ENCODE data around the gene SPINT1.

Gene SPINT1

DNA sequence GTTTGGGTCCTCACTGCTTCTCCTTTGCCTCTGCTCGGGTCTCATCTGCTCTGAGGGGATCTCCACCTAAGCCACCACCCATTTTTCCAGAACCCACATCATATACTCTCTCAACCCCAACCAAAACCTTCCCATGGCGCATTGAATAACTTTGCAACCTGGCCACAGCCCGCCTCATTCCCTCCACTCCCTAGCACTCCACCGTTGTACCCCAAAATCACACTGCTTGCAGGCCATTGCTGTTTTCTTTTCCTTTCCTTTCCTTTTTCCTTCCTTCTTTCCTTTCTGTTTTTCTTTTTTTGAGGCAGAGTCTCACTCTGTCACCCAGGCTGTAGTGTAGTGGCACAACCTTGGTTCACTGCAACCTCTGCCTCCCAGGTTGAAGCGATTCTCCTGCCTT, 47.3 kb downstream of the SPINT1 start:
- TF ChIP-seq ZNF70 (CRISPR knock-in tag; IDR thresholded peaks at IDR 0.05): no peak
- no peak for TF ChIP-seq TCF4 (CRISPR knock-in tag; IDR thresholded peaks at IDR 0.05; ENCODE audit: borderline replicate concordance)
- no peak for TF ChIP-seq ESRRG (CRISPR knock-in tag; IDR thresholded peaks at IDR 0.05)
- TF ChIP-seq PPARA (CRISPR knock-in tag; IDR thresholded peaks at IDR 0.05; ENCODE audit: borderline replicate concordance): no peak
- TF ChIP-seq, protein P1, sequence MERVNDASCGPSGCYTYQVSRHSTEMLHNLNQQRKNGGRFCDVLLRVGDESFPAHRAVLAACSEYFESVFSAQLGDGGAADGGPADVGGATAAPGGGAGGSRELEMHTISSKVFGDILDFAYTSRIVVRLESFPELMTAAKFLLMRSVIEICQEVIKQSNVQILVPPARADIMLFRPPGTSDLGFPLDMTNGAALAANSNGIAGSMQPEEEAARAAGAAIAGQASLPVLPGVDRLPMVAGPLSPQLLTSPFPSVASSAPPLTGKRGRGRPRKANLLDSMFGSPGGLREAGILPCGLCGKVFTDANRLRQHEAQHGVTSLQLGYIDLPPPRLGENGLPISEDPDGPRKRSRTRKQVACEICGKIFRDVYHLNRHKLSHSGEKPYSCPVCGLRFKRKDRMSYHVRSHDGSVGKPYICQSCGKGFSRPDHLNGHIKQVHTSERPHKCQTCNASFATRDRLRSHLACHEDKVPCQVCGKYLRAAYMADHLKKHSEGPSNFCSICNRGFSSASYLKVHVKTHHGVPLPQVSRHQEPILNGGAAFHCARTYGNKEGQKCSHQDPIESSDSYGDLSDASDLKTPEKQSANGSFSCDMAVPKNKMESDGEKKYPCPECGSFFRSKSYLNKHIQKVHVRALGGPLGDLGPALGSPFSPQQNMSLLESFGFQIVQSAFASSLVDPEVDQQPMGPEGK (CRISPR knock-in tag; IDR thresholded peaks at IDR 0.05; ENCODE audit: borderline replicate concordance): no peak
- TF ChIP-seq BACH2 (CRISPR knock-in tag; IDR thresholded peaks at IDR 0.05; ENCODE audit: borderline replicate concordance): no peak
- TF ChIP-seq, protein P2, sequence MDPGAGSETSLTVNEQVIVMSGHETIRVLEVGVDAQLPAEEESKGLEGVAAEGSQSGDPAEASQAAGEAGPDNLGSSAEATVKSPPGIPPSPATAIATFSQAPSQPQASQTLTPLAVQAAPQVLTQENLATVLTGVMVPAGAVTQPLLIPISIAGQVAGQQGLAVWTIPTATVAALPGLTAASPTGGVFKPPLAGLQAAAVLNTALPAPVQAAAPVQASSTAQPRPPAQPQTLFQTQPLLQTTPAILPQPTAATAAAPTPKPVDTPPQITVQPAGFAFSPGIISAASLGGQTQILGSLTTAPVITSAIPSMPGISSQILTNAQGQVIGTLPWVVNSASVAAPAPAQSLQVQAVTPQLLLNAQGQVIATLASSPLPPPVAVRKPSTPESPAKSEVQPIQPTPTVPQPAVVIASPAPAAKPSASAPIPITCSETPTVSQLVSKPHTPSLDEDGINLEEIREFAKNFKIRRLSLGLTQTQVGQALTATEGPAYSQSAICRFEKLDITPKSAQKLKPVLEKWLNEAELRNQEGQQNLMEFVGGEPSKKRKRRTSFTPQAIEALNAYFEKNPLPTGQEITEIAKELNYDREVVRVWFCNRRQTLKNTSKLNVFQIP (CRISPR knock-in tag; IDR thresholded peaks at IDR 0.05; ENCODE audit: borderline replicate concordance, low read depth): no peak
- no peak for TF ChIP-seq ZC3H10 (CRISPR knock-in tag; IDR thresholded peaks at IDR 0.05)
- TF ChIP-seq, protein P3, sequence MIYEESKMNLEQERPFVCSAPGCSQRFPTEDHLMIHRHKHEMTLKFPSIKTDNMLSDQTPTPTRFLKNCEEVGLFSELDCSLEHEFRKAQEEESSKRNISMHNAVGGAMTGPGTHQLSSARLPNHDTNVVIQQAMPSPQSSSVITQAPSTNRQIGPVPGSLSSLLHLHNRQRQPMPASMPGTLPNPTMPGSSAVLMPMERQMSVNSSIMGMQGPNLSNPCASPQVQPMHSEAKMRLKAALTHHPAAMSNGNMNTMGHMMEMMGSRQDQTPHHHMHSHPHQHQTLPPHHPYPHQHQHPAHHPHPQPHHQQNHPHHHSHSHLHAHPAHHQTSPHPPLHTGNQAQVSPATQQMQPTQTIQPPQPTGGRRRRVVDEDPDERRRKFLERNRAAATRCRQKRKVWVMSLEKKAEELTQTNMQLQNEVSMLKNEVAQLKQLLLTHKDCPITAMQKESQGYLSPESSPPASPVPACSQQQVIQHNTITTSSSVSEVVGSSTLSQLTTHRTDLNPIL (CRISPR knock-in tag; IDR thresholded peaks at IDR 0.05; ENCODE audit: low read depth): no peak
- TF ChIP-seq GLIS3 (CRISPR knock-in tag; IDR thresholded peaks at IDR 0.05): no peak
- TF ChIP-seq ZFP3 (CRISPR knock-in tag; IDR thresholded peaks at IDR 0.05): no peak
- no peak for TF ChIP-seq ZFP30 (CRISPR knock-in tag; IDR thresholded peaks at IDR 0.05)
- TF ChIP-seq OSR1 (CRISPR knock-in tag; IDR thresholded peaks at IDR 0.05): no peak
- ATAC-seq: no peak

DNA sequence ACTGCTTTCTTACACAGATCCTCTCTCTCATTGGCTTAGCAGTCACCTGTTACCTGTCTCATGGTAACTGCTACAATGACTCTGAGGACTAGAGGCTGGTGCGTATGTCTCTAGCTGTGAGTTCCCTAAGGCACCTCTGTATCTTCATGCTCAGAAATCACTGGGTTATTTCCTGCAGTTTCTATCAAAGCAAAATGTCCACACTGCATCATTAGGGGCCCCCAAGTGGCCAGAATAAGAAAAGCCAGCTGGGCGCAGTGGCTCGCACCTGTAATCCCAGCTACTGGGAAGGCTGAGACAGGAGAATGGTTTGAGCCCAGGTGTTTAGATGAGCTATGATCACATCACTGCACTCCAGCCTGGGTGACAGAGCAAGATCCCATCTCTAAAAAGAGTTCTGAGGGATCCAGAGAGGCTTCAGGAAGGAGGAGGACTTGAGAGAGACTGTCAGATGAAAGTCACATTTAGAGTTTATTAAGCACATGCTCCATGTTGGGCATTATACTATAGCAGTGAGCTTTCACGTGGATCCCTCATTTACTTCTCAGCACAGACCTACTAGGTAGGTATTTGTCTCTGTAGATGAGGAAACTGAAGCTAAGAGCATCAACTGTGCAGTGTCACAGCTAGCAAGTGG, 48.1 kb downstream of the SPINT1 start:
- TF ChIP-seq CSDC2 (CRISPR knock-in tag; IDR thresholded peaks at IDR 0.05) (no peak), ESRRG (CRISPR knock-in tag; IDR thresholded peaks at IDR 0.05) (no peak), PPARA (CRISPR knock-in tag; IDR thresholded peaks at IDR 0.05; ENCODE audit: borderline replicate concordance) (no peak), TCF4 (CRISPR knock-in tag; IDR thresholded peaks at IDR 0.05; ENCODE audit: borderline replicate concordance) (no peak), BACH2 (CRISPR knock-in tag; IDR thresholded peaks at IDR 0.05; ENCODE audit: borderline replicate concordance) (no peak), ISL1 (CRISPR knock-in tag; IDR thresholded peaks at IDR 0.05) (no peak), SNAI2 (CRISPR knock-in tag; IDR thresholded peaks at IDR 0.05) (no peak), ZC3H10 (CRISPR knock-in tag; IDR thresholded peaks at IDR 0.05) (no peak), TOX (CRISPR knock-in tag; IDR thresholded peaks at IDR 0.05; ENCODE audit: borderline replicate concordance) (no peak), ZFP3 (CRISPR knock-in tag; IDR thresholded peaks at IDR 0.05) (no peak), ZNF8 (CRISPR knock-in tag; IDR thresholded peaks at IDR 0.05) (no peak), ZNF70 (CRISPR knock-in tag; IDR thresholded peaks at IDR 0.05) (no peak), ZFP30 (CRISPR knock-in tag; IDR thresholded peaks at IDR 0.05) (no peak), RARB (CRISPR knock-in tag; IDR thresholded peaks at IDR 0.05) (no peak), OSR1 (CRISPR knock-in tag; IDR thresholded peaks at IDR 0.05) (no peak), ZNF565 (CRISPR knock-in tag; conservative IDR thresholded peaks at IDR 0.05; ENCODE audit: low read depth) (no peak), GLIS3 (CRISPR knock-in tag; IDR thresholded peaks at IDR 0.05) (no peak), ARNTL (CRISPR knock-in tag; IDR thresholded peaks at IDR 0.05; ENCODE audit: borderline replicate concordance, low read depth) (no peak)
- TF ChIP-seq, protein P4, sequence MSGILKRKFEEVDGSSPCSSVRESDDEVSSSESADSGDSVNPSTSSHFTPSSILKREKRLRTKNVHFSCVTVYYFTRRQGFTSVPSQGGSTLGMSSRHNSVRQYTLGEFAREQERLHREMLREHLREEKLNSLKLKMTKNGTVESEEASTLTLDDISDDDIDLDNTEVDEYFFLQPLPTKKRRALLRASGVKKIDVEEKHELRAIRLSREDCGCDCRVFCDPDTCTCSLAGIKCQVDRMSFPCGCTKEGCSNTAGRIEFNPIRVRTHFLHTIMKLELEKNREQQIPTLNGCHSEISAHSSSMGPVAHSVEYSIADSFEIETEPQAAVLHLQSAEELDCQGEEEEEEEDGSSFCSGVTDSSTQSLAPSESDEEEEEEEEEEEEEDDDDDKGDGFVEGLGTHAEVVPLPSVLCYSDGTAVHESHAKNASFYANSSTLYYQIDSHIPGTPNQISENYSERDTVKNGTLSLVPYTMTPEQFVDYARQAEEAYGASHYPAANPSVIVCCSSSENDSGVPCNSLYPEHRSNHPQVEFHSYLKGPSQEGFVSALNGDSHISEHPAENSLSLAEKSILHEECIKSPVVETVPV (CRISPR knock-in tag; IDR thresholded peaks at IDR 0.05): no peak
- TF ChIP-seq, protein P5, sequence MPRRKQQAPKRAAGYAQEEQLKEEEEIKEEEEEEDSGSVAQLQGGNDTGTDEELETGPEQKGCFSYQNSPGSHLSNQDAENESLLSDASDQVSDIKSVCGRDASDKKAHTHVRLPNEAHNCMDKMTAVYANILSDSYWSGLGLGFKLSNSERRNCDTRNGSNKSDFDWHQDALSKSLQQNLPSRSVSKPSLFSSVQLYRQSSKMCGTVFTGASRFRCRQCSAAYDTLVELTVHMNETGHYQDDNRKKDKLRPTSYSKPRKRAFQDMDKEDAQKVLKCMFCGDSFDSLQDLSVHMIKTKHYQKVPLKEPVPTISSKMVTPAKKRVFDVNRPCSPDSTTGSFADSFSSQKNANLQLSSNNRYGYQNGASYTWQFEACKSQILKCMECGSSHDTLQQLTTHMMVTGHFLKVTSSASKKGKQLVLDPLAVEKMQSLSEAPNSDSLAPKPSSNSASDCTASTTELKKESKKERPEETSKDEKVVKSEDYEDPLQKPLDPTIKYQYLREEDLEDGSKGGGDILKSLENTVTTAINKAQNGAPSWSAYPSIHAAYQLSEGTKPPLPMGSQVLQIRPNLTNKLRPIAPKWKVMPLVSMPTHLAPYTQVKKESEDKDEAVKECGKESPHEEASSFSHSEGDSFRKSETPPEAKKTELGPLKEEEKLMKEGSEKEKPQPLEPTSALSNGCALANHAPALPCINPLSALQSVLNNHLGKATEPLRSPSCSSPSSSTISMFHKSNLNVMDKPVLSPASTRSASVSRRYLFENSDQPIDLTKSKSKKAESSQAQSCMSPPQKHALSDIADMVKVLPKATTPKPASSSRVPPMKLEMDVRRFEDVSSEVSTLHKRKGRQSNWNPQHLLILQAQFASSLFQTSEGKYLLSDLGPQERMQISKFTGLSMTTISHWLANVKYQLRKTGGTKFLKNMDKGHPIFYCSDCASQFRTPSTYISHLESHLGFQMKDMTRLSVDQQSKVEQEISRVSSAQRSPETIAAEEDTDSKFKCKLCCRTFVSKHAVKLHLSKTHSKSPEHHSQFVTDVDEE (CRISPR knock-in tag; IDR thresholded peaks at IDR 0.05): no peak
- peak; percentile 49 for ATAC-seq

Data from SK-N-SH treated with all-trans-retinoic acid at 6 μM for 48 hours (cell line).